Esophagus squamous epithelium (tissue), 4 donors: ENCODE data around the gene ZDHHC14.

Source experiments
- CTCF ChIP-seq, 6 experiments: fragments of 450-650 bp in 4 of 6; fragments of 200-600 bp in 2 of 6; sonication (generic) in 2 of 6; IDR thresholded peaks; one replicate each; pipeline ENCODE4 v1.5.1; 2016 to 2019; ENCODE audit warnings: antibody characterized with exemption in 6 of 6, mild to moderate bottlenecking in 4 of 6, moderate library complexity in 4 of 6
- POLR2A ChIP-seq, 4 donors: fragments of 450-650 bp; IDR thresholded peaks; one replicate each; pipeline ENCODE4 v1.6.1; 2017; ENCODE audit warnings: antibody characterized with exemption in 4 of 4, mild to moderate bottlenecking in 4 of 4, moderate library complexity in 3 of 4

- TF ChIP-seq CTCF (IDR thresholded peaks at IDR 0.05) (no peak), POLR2A (IDR thresholded peaks at IDR 0.05) (no peak)
Observed at GRCh38 chr6:157708239-157708638, 327.2 kb downstream of the ZDHHC14 start.
